Spinal cord (tissue), 10 donors: Measurements from ENCODE around the gene SNX32. TPM values are rescaled to one million over a fixed set of nuclear protein-coding genes. Genes with fewer than 3 reads are reported as not detected.
"Not testable (repeated sequence)": the region's sequence is repeated elsewhere in the genome, so short reads cannot be mapped to it uniquely, and the experiment has no call there.

Experiments used
- DNase-seq, 6 donors: peaks; one replicate each; pipeline versions ENCODE4 v3.0.0 to v3.0.0-alpha.2; 2013 to 2015; ENCODE audit warnings: low spot score in 6 of 6, low read depth in 4 of 6
- H3K27ac ChIP-seq: one replicate; pipeline ENCODE4 v1.5.1; 2013; ENCODE audit warnings: low read depth, low read length, control low read depth
- H3K27me3 ChIP-seq: one replicate; pipeline ENCODE4 v1.6.1; 2013; ENCODE audit warnings: low read length; ENCODE audit not compliant: control insufficient read depth, insufficient read depth
- H3K36me3 ChIP-seq: one replicate; pipeline ENCODE4 v1.6.1; 2013; ENCODE audit warnings: low read length; ENCODE audit not compliant: control insufficient read depth, insufficient read depth
- H3K4me1 ChIP-seq: one replicate; pipeline ENCODE4 v1.6.1; 2013; ENCODE audit warnings: low read length; ENCODE audit not compliant: control insufficient read depth, insufficient read depth
- H3K4me3 ChIP-seq: one replicate; pipeline ENCODE4 v1.5.1; 2013; ENCODE audit warnings: low read depth, low read length, control low read depth
- H3K9me3 ChIP-seq: one replicate; pipeline ENCODE4 v1.6.1; 2013; ENCODE audit warnings: low read length; ENCODE audit not compliant: control insufficient read depth, insufficient read depth
- WGBS: methylation state at CpG from one replicate; pipeline ENCODE4 v1.1.5; 2013; ENCODE audit warnings: missing lambda C conversion rate; ENCODE audit not compliant: insufficient coverage; 5-methylcytosine and 5-hydroxymethylcytosine counted together
- polyA plus RNA-seq, 2 donors: library from polyadenylated mRNA; unstranded; fragments of 120-200 nt; gene quantifications; one replicate each; pipeline ENCODE4 v1.2.1, GENCODE V29; 2013; ENCODE audit not compliant: insufficient read length in 2 of 2
- total RNA-seq, 2 donors: library from RNA; depleted of rRNA in 1 of 2; stranded (reverse); fragments of 120-200 nt in 1 of 2; fragments of >200 nt in 1 of 2; gene quantifications; one replicate each; pipeline versions ENCODE4 v1.2.3 to v1.2.4, GENCODE V29; 2013 to 2014
- donor health status: healthy.

Gene SNX32
- total and polyA plus RNA-seq, 4 donors: 3.3 to 22.1 (median 6.8) TPM

- WGBS: 92% methylated on average over 7 of the region's 7 CpGs
- Histone ChIP-seq H3K27ac (no peak overlapping the region), H3K36me3 (peaks cover 65% of the 10 kb centered on the region), H3K4me1 (peaks cover 40% of the 10 kb centered on the region), H3K27me3 (no peaks in the 10 kb centered on the region), H3K4me3 (no peak overlapping the region), H3K9me3 (no peaks in the 10 kb centered on the region)
- no peak for DNase-seq
These were observed 51.5 kb downstream of the SNX32 start for GRCh38 chr11:65885231-65885630.

GRCh38 chr11:65885808-65886536 lies 52.2 kb downstream of the SNX32 start:
- H3K4me1 ChIP-seq: peaks cover 41% of the 10 kb centered on the region
- no peak for DNase-seq
- H3K27me3 ChIP-seq: no peaks in the 10 kb centered on the region
- 100% methylated on average over 3 of the region's 12 CpGs for WGBS
- H3K27ac ChIP-seq: no peak overlapping the region
- H3K4me3 ChIP-seq: no peak overlapping the region
- peaks cover 63% of the 10 kb centered on the region for H3K36me3 ChIP-seq
- H3K9me3 ChIP-seq: no peaks in the 10 kb centered on the region

DNA sequence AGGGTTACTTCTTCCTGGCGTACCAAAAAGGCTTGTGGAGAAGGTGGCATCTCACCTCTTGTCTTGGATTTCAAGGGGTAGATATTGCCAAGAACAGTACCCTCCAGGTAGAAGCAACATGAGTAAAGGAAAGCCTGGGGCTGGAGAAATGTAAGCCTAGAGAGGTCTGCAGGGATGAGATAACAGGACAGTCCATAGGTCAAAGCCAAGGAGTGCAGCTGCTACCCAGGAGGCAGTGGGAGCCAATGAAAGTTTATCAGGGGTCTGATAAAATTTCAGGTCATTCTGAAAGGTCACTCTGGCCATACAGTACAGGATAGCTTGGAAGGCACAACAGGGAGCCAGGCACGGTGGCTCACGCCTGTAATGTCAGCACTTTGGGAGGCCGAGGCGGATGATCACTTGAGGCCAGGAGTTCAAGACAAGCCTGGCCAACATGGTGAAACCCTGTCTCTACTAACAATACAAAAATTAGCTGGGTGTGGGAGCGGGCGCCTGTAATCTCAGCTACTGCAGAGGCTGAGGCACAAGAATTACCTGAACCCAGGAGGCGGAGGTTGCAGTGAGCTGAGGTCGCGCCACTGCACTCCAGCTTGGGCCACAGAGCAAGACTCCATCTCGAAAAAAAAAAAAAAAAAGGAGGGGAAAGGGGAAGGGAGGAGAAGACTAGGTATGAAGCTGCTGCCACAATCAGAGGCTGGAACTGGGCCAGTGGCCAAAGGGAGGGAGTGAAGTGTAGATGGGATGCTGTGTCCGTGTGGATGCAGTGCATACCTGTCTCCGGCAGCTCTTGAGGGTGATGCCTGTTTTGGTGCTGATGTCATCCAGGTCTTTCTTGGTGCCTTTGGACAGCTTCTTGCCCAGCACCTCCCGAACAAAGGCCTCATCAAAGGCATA lies 53.3 kb downstream of the SNX32 start:
- no peak for DNase-seq
- no peak overlapping the region for H3K27ac ChIP-seq
- WGBS: 83% methylated on average over 13 of the region's 14 CpGs
- H3K4me1 ChIP-seq: peaks cover 52% of the 10 kb centered on the region
- peaks cover 54% of the 10 kb centered on the region for H3K36me3 ChIP-seq
- peak overlapping the region; percentile 95 for H3K4me3 ChIP-seq
- no peaks in the 10 kb centered on the region for H3K27me3 ChIP-seq
- H3K9me3 ChIP-seq: no peaks in the 10 kb centered on the region

DNA sequence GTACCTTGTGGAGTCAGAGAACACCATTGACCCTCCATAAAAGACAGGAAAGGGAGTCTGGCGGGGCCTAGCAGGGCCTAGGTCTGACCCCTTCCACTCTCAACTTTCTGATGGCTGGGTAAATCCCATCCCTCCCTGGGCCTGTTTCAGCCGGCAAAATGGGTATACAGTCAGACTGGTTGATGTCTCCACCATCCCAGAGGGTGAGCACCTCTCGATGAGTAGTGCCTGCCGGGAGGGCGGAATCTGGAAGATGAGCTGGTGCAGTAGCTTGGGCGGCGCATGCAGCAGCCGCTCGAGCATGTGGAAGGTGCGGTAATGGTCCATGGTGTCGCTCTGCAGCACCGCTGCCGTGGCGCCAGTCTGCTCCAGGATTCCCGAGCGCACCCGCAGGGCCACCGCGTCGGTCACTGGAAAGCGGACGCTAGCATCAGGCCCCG lies 54.0 kb downstream of the SNX32 start:
- Histone ChIP-seq H3K27ac (peak overlapping the region; percentile 95), H3K36me3 (peaks cover 48% of the 10 kb centered on the region), H3K4me1 (peaks cover 59% of the 10 kb centered on the region), H3K4me3 (peak overlapping the region; percentile 95), H3K27me3 (no peaks in the 10 kb centered on the region), H3K9me3 (no peaks in the 10 kb centered on the region)
- no peak for DNase-seq
- WGBS: under 1% methylated on average over 22 of the region's 23 CpGs

- under 1% methylated on average over 57 of the region's 57 CpGs for WGBS
- H3K9me3 ChIP-seq: no peaks in the 10 kb centered on the region
- H3K27ac ChIP-seq: peak within 1 kb of the TSS; percentile 95
- peak within 1 kb of the TSS; percentile 95 for H3K4me3 ChIP-seq
- peak; percentile 91 to 98 (median 93) for DNase-seq
- H3K4me1 ChIP-seq: peaks cover 64% of the 10 kb centered on the region
- peaks cover 42% of the 10 kb centered on the region for H3K36me3 ChIP-seq
- no peaks in the 10 kb centered on the region for H3K27me3 ChIP-seq
These were observed 54.5 kb downstream of the SNX32 start, which contains the start of gene FIBP for GRCh38 chr11:65888163-65888814. FIBP (minus strand) TSS chr11:65888471; CDS start chr11:65888418, 53 bp downstream.

- H3K9me3 ChIP-seq: no peaks in the 10 kb centered on the region
- peak within 1 kb of the TSS; percentile 95 for H3K27ac ChIP-seq
- peaks cover 1% of the 10 kb centered on the region for H3K27me3 ChIP-seq
- WGBS: under 1% methylated on average over 94 of the region's 94 CpGs
- DNase-seq: peak; percentile 81 to 99 (median 94)
- peaks cover 62% of the 10 kb centered on the region for H3K4me1 ChIP-seq
- peak within 1 kb of the TSS; percentile 60 for H3K4me3 ChIP-seq
- H3K36me3 ChIP-seq: peaks cover 19% of the 10 kb centered on the region
These were observed 56.8 kb downstream of the SNX32 start, which contains the start of gene CCDC85B for GRCh38 chr11:65890324-65891218. CCDC85B (plus strand) TSS chr11:65890673; CDS start chr11:65890784, 111 bp downstream.

DNA sequence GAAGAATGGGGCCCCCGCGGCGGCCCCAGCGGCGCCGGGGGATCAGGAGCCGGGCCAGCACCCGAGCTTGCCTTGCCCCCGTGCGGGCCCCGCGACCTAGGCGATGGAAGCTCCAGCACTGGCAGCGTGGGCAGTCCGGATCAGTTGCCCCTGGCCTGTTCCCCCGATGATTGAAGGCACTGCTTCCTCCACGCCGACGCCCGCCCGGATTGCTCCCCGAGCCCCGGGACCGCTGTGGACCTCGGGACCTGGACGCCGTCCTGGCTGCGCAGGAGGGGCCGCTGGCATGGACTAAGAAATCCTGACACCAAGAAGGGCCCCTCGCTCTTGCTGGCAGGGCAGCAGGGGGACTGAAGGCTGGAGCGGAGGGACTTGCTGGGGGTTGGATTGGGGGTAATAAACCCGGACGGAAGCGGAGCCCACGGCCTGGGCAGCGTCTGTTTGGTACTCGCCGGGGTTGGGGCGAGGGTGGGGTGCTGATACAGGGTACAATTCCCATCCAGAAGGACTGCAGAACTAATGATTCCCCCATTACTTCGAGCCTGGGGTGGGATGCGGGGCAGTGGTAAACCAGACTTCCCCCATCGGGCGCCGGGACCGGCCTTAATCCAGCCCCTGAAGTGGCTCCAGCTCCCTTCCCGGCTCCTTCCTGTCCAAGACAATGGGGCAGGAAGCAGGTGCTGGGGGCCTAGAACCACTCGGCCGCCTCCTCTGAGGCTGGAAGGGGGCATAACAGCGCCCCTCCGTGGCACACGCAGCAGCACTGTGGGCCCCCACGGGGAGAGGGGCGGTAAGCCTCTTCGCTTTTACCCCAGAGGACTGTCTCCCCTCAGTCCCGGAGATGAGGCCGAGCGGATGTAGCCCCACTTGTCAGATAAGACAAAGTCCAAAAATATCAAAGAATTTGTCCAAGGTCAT lies 57.7 kb downstream of the SNX32 start:
- peak overlapping the region; percentile 69 for H3K27ac ChIP-seq
- H3K9me3 ChIP-seq: no peaks in the 10 kb centered on the region
- peak overlapping the region; percentile 60 for H3K4me3 ChIP-seq
- WGBS: 3% methylated on average over 53 of the region's 57 CpGs
- H3K4me1 ChIP-seq: peaks cover 62% of the 10 kb centered on the region
- peak in 1 of 6 donors; percentile 36 for DNase-seq
- H3K27me3 ChIP-seq: peaks cover 5% of the 10 kb centered on the region
- peaks cover 12% of the 10 kb centered on the region for H3K36me3 ChIP-seq

DNA sequence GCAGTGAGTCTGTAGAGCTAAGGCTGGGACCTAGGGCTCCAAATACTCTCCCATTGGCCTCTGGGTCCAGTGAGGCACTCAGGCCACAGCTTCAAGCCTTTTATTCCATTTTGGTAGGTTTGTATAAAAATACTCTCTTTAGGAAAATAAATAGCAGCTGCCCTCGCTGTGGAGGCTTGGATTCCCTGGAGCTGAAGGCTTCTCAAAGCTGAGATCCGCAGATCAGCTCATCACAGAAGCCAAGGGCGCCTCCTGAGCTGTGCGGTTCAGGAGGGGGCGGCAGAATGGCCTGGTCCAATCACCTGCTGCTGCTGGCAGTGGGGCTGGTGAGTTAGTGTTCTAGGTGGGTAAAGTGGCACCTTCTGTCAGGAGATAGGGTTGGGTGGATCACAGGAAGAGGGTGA lies 58.4 kb downstream of the SNX32 start:
- not testable (repeated sequence) for H3K36me3 ChIP-seq, H3K9me3 ChIP-seq, DNase-seq
- H3K27ac ChIP-seq: peak overlapping the region; percentile 69
- H3K4me3 ChIP-seq: peak overlapping the region; percentile 60
- H3K27me3 ChIP-seq: peaks cover 12% of the 10 kb centered on the region
- H3K4me1 ChIP-seq: peaks cover 58% of the 10 kb centered on the region
- 55% methylated on average over 5 of the region's 5 CpGs for WGBS
